GM20000 (cell line): Measurements from ENCODE around the gene TRIM63.

Experiments
- DNase-seq: peaks from one replicate; pipeline ENCODE4 v3.0.0; 2012; ENCODE audit warnings: low spot score
- TF ChIP-seq, protein P1 (sequence below): IDR thresholded peaks from 2 replicates; pipeline ENCODE4 v1.5.1; 2012; ENCODE audit warnings: mild to moderate bottlenecking, control low read depth; ENCODE audit errors: extremely low read depth, missing control alignments

The TRIM63 gene

DNA sequence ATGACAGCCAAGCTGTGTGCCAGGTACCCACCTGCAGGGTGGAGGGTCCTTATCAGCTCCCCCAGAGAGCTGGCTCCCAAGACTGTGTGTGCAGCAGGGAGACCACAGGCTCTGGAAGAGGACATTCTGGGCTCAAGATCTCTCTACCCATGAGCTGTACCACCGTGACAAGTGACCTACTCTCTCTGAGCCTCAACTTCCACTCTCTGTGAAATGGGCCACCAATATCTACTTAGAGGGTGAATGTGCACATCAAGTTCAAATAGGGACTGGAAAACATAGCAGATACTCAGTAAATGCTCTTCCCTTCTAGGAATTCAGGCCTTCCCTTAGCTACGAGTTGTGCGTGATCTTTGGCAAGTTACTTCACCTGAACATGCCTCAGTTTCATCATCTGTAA, 23.0 kb downstream of the TRIM63 start:
- TF ChIP-seq, protein P1, sequence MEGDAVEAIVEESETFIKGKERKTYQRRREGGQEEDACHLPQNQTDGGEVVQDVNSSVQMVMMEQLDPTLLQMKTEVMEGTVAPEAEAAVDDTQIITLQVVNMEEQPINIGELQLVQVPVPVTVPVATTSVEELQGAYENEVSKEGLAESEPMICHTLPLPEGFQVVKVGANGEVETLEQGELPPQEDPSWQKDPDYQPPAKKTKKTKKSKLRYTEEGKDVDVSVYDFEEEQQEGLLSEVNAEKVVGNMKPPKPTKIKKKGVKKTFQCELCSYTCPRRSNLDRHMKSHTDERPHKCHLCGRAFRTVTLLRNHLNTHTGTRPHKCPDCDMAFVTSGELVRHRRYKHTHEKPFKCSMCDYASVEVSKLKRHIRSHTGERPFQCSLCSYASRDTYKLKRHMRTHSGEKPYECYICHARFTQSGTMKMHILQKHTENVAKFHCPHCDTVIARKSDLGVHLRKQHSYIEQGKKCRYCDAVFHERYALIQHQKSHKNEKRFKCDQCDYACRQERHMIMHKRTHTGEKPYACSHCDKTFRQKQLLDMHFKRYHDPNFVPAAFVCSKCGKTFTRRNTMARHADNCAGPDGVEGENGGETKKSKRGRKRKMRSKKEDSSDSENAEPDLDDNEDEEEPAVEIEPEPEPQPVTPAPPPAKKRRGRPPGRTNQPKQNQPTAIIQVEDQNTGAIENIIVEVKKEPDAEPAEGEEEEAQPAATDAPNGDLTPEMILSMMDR = no peak
- DNase-seq = no peak

DNA sequence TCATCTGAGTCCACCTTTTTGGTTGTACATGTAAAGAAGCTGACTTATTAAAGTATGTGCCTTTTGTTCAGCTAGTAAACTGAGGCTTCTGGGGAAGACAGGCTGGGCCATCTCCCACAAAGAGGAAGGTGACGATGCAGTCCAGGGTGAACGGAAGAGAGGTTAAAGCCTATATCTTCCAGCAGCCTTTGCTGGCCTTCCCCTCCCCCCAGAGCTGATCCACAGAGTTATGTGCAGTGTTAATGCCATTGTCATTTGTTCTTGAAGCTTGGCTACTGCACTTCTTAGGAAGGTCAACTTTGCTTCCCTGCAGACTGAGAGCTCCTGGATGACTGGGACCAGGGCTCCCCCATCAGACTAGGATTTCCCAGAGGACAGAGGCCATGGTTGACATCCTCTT, 23.7 kb downstream of the TRIM63 start:
- no peak for DNase-seq
- TF ChIP-seq, protein P1 = no peak

DNA sequence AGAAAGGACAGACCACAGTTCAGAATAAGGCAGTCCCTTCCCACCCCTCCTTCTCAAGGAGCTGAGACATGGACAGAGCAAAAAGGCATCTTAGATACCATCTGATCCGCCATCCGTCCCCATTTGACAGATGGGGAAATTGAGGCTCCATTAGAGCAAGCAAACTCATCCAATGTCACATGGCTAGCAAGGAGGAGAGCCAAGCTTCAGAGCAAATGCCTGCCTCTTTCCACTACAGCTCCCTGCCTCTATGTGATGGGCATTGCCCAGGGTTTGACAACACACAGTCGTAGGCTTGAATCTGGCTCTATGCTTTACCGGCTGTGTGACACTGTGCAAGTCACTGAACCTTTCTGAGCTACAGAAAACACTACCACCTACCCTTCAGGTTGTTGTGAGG, 25.5 kb downstream of the TRIM63 start:
- DNase-seq = no peak
- TF ChIP-seq, protein P1 = no peak

DNA sequence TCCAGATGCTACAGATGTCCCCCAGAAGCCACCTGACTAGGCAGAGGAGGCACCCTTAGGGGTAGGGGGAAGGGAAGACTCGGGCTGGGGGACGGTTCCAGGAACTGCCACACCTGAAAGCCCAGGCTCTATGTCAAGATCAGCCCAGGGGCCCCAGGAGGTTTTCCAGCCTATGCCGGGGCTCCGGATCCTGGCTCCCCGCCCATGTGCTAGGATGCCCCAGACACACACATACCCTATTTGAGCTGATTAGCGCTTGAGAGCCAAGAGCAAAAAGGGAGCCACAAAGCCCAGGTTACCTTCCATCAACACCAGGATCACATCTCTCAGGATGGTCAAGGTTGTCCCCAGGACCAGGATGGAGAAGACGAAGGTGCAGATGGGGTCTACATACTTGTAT, 26.0 kb downstream of the TRIM63 start:
- TF ChIP-seq, protein P1 = no peak
- DNase-seq = no peak

DNA sequence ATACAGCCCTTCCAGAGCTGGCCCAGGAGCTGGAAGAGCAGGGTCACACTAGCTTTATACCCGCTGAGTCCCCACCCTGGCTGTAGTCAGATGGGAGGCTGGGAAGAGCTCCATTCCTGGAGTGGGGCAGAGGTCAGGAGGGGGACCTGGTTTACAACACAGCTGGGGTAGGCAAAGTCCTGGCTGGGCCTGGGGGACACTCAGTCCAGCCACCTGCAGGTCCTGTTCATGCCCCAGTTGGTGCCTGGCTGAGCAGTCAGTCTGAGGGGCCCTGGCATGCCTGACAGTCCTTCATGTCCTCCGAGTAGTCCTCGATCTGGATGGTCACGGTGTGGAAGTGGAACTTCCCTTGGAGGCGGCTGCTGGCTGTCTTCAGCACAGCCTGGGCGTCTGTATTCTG, 28.5 kb downstream of the TRIM63 start:
- TF ChIP-seq, protein P1 = no peak
- no peak for DNase-seq

DNA sequence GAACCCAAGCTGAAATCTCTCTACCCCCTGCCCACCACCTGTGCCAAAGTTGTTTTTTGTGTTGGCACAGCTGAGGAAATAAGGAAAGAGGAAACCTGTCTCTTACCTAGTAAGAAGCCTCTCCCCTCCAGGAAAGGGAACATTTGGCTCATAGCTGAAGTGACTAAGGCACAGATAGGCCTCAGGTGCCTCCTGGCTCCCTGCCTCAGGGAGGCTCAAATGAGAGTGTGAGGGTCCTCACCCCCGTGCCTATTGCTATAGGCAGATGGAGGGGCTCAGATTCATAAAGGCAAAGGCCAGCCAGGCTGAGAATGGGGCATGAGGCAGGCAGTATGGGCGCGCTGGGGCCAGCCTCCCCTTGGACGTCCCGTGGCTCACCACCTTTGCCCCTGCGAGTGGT, 29.0 kb downstream of the TRIM63 start:
- TF ChIP-seq, protein P1 = no peak
- no peak for DNase-seq

DNA sequence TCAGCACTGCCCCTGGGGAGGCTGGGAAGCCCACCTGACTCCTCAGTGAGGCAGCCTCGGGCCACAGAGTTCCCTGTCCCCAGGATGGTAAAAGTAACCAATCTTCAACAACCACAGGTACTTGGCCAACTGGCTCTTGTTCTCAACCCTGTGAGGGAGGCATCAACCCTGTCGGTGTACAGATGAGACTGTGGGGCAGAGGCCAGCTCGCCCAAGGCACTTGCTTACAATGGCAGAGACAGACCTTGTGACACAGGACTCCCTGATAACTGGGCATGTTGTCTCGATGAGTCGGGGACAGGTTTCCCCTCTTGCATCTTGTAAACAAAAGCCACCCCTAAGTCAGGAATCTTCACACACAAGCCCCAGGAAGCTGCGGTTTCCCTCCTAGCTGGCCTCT, 29.5 kb downstream of the TRIM63 start:
- TF ChIP-seq, protein P1 = no peak
- DNase-seq = no peak
